Stimulated activated CD8-positive, alpha-beta memory T cell treated with anti-CD3 and anti-CD28 coated beads, Interleukin-7, amount 100 ng/mL, for 4 hours (primary cell): ENCODE measurements around the gene GGCT.

Experiments used
- DNase-seq, 2 donors: peaks; one replicate each; pipeline ENCODE4 v3.0.0-alpha.2; 2020; ENCODE audit warnings: low read depth in 2 of 2

The GGCT gene

GRCh38 chr7:30478349-30479201 lies 26.1 kb downstream of the GGCT start, which contains the start of gene NOD1:
NOD1 (minus strand) TSS chr7:30478784; CDS start chr7:30456921, 21,863 bp downstream.
- DNase-seq, result peak; percentile 22 to 61

DNA sequence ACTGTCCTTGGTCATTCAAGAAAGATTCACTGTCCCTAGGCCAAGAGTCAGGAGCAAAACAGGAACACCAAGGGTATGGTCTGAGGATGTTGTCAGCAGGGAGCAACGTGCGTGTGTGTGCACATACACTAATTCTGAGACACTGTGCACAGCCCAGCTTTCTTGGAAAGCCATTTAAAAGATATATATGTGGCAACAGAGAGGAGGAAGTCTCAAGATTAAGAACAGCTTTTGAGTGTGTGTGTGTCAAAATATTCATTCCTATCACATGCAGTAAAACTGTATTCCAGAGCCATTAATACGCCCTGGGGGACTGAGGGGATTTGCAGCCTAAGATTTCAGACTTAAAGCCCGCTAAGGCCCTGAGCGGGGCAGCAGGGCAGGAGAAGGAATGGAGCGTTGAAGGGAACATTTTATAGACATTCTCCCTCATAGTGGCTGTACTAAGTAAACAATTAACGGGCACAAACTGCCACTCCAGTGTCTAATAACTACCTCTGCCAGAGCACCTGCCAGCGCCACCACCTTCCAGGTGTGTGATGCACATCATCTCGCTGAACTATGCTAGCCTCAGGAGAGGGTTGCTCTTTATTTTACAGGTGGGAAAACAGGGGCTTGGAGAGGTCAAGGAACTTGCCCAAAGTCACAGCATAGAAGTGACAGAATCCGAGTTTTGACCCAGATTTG lies 28.0 kb downstream of the GGCT start:
- no peak for DNase-seq

DNA sequence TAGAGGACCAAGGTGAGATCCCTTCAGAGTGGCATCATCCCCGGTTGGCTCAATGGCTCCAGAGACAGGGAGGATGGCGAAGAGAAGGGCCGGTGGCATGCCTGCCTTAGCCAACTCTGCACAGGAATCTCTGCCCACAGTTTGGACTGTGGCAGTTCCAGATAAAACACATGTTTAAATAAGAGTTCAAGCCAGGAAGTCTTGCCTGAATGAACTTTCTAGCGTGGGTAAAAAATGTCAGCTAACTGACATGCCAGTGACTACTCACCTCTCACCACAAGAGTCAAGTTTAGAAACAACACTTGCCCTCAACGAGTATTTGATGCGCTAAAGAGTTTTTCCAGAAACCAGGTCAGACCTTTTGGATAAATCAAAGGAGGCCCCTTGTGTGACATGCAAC lies 29.0 kb downstream of the GGCT start:
- DNase-seq, result no peak

- DNase-seq, result no peak
These were observed 29.7 kb downstream of the GGCT start for GRCh38 chr7:30474893-30475292.

GRCh38 chr7:30474485-30474884 lies 30.1 kb downstream of the GGCT start:
- no peak for DNase-seq

GRCh38 chr7:30473903-30474302 lies 30.7 kb downstream of the GGCT start:
- no peak for DNase-seq

GRCh38 chr7:30472784-30473775 lies 31.5 kb downstream of the GGCT start:
- DNase-seq, result no peak

GRCh38 chr7:30472081-30472783 lies 32.4 kb downstream of the GGCT start:
- DNase-seq, result no peak

DNA sequence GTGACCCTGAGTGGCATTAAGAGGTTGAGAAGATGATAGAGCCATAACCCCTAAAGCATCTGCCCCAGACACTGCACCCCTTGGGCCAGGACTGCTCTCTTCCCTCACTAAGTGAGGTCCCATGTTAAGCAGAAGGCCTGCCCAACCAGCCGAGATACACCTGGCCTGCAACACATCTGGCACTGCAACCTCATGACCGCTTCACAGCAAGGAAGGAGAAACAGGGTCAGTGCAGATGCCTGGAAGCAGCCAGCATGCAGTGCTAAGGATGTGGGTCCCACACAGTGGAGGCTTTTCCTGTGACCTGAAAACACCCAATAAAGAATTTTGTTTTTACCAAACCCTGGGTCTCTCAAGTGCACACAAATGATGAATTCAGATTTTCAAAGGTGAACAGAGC lies 33.4 kb downstream of the GGCT start:
- DNase-seq, result no peak

DNA sequence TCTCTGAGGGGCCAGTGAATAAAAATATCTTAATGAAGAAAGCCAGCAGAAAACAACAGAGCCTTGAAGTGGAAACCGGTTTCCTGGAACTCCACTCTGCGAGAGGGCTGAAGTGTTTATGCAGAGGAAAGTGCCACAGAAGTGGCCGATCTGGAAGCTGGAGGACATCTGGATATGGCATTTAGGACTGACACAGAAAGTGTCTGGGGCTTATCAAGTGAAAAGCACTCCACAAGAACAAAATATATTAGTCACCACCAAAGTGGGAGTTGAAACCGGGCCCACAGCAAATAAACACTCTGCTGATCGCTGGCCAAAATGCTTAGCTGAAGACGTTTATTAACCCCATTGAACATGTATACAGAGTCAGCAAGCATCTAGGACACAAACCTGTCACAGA lies 33.9 kb downstream of the GGCT start:
- DNase-seq, result no peak

GRCh38 chr7:30470163-30470770 lies 34.4 kb downstream of the GGCT start:
- DNase-seq, result no peak

GRCh38 chr7:30469303-30469702 lies 35.3 kb downstream of the GGCT start:
- DNase-seq, result no peak

DNA sequence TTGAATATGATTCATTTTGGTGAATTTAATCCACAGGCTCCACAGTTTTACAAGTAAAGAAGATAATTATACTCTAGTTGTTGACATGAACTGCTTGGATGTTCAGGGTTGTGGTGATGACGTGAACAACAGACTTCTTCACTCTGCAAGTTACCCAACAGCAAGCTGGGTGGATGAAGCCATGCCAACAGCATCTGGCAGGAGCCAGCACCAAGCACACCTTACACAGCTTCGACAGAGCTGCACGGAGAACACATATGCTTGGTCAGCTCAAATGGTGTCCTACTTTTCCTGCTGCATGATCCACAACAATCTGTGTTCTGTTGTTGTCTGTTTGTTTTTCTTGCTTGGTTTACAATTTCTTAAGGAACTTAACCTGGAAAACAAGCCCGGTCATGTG lies 35.8 kb downstream of the GGCT start:
- DNase-seq, result no peak

- DNase-seq, result no peak
These were observed 36.6 kb downstream of the GGCT start for GRCh38 chr7:30468041-30468440.

DNA sequence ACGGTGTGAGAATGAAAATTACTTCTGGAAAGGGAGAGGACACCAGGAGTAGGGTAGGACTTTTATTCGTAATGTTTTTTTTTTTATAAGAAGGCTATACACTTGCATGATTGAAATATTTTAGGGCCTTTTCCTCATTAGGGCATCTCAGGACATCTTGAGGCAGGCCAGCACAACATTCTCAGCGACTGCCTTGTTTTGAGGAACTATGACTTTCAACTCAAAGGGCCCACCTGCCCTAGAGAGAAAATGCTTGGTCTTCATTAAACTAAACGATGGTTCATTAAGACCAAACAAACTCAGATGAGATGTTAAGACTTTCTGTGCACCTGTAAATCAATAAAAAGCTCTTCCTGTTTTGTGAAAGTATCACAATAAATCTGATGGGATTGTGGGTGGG lies 37.4 kb downstream of the GGCT start:
- no peak for DNase-seq

DNA sequence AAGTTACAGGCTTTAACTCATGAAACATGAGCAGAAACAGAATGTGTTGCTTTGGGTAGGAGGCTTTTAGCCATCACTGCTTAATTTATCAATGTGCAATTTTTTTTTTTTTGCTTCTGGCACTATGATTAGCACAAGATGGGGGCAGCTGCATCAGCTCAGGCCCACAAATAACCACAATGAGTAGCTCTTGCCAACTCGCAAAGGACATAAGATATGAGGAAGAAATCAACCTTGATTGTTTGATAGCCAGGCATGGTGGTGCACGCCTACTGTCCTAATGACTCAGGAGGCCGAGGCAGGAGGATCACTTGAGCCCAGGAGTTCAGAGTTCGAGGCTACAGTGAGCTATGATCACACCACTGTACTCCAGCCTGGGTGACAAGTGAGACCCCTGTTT lies 38.4 kb downstream of the GGCT start:
- no peak for DNase-seq

GRCh38 chr7:30465811-30466180 lies 38.8 kb downstream of the GGCT start:
- no peak for DNase-seq

GRCh38 chr7:30465046-30465810 lies 39.4 kb downstream of the GGCT start:
- no peak for DNase-seq

GRCh38 chr7:30464231-30464671 lies 40.4 kb downstream of the GGCT start:
- DNase-seq, result no peak
